Mesothelial cell of epicardium (in vitro differentiated cells): ENCODE measurements around the gene SLC26A6. TPM values are rescaled to one million over a fixed set of nuclear protein-coding genes. Genes with fewer than 3 reads are reported as not detected.

Experiments used
- DNase-seq, 2 experiments: peaks; one replicate each; pipeline ENCODE4 v3.0.0; 2021; ENCODE audit warnings: low spot score in 2 of 2; ENCODE audit not compliant: unreplicated experiment in 2 of 2
- H3K27ac Mint-ChIP-seq: 2 replicates; pipeline ENCODE4 v1.8.0; 2021; ENCODE audit warnings: mixed read lengths
- H3K27me3 Mint-ChIP-seq: 2 replicates; pipeline ENCODE4 v1.8.0; 2021; ENCODE audit warnings: low read depth, mixed read lengths
- H3K36me3 Mint-ChIP-seq: 2 replicates; pipeline ENCODE4 v1.8.0; 2021; ENCODE audit warnings: mixed read lengths
- H3K4me1 Mint-ChIP-seq: 2 replicates; pipeline ENCODE4 v1.8.0; 2021; ENCODE audit warnings: mixed read lengths
- H3K4me3 Mint-ChIP-seq: 2 replicates; pipeline ENCODE4 v1.8.0; 2021; ENCODE audit warnings: mild to moderate bottlenecking, moderate library complexity, mixed read lengths
- H3K9me3 Mint-ChIP-seq: 2 replicates; pipeline ENCODE4 v1.8.0; 2021; ENCODE audit warnings: mixed read lengths
- CTCF ChIP-seq: fragments of 200-600 bp; sonication (generic); IDR thresholded peaks from one replicate; pipeline ENCODE4 v1.5.0; 2021; ENCODE audit warnings: antibody characterized with exemption; ENCODE audit not compliant: unreplicated experiment
- total RNA-seq: library from RNA; stranded (reverse); gene quantifications from 3 replicates; pipeline ENCODE4 v1.2.1, GENCODE V29; 2021

The SLC26A6 gene
- total RNA-seq, 1 donor from 2014 or later, result 18.0 TPM

GRCh38 chr3:48644898-48645760 is 9.9 kb upstream of the SLC26A6 start:
- DNase-seq, result no peak
- Mint-ChIP-seq H3K4me1 (no peaks in the 10 kb centered on the region), H3K9me3 (no peaks in the 10 kb centered on the region), H3K4me3 (no peak overlapping the region), H3K36me3 (no peaks in the 10 kb centered on the region), H3K27ac (no peak overlapping the region), H3K27me3 (no peaks in the 10 kb centered on the region)
- no peak for TF ChIP-seq CTCF

GRCh38 chr3:48642605-48643004 is 7.3 kb upstream of the SLC26A6 start:
- DNase-seq, result no peak
- H3K36me3 Mint-ChIP-seq, result no peaks in the 10 kb centered on the region
- no peaks in the 10 kb centered on the region for H3K9me3 Mint-ChIP-seq
- no peak overlapping the region for H3K27ac Mint-ChIP-seq
- no peak overlapping the region for H3K4me3 Mint-ChIP-seq
- no peaks in the 10 kb centered on the region for H3K27me3 Mint-ChIP-seq
- H3K4me1 Mint-ChIP-seq, result no peaks in the 10 kb centered on the region
- TF ChIP-seq CTCF, result no peak

- Mint-ChIP-seq H3K4me3 (no peak overlapping the region), H3K36me3 (no peaks in the 10 kb centered on the region), H3K27me3 (no peaks in the 10 kb centered on the region), H3K4me1 (peaks cover 6% of the 10 kb centered on the region), H3K27ac (no peak overlapping the region), H3K9me3 (no peaks in the 10 kb centered on the region)
- no peak for TF ChIP-seq CTCF
- DNase-seq, result no peak
These were observed 6.1 kb upstream of the SLC26A6 start for GRCh38 chr3:48641396-48641795.

- Mint-ChIP-seq H3K27me3 (no peaks in the 10 kb centered on the region), H3K27ac (no peak overlapping the region), H3K4me3 (no peak overlapping the region), H3K4me1 (peaks cover 14% of the 10 kb centered on the region), H3K9me3 (no peaks in the 10 kb centered on the region), H3K36me3 (no peaks in the 10 kb centered on the region)
- TF ChIP-seq CTCF, result no peak
- DNase-seq, result no peak
These were observed 4.8 kb upstream of the SLC26A6 start for GRCh38 chr3:48639944-48640606.

- Mint-ChIP-seq H3K9me3 (no peaks in the 10 kb centered on the region), H3K27ac (no peak overlapping the region), H3K36me3 (peaks cover 4% of the 10 kb centered on the region), H3K4me1 (peaks cover 21% of the 10 kb centered on the region), H3K4me3 (peak overlapping the region; percentile 11), H3K27me3 (peaks cover 1% of the 10 kb centered on the region)
- TF ChIP-seq CTCF, result no peak
- DNase-seq, result no peak
These were observed 2.0 kb upstream of the SLC26A6 start for GRCh38 chr3:48637305-48637704.
